ENCODE data around the gene SMIM12.

Gene SMIM12

DNA sequence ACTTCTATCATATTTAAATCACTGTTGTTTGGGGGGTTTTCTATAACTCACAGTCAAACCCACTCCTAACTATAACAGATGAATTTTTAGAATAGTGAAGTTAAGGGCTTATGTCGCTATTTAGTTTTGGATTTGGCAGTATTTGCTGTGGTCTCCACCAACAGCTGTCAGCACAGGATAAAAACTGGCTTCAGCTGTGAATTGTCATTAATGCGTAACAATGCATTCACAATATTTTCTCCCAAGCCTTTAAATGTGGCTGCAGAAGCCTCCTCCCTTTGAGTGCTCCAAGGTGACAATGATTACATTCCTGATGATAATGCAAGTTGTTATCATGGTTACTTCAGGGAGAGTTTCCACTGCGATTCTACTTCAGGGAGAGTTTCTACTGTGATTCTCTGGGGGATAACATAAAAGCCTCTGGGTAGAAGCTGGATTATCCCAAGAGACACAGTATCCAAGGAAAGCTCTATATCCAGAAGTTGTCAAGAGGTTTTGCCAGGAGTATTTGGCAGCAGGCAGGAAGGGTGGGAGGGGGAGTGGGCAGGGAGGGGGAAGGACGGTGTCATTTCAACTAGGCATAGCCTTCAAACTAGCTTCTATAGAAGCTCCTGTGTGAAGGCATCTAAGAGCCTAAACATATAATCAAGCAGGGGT lies 14.9 kb upstream of the SMIM12 start:
- Histone ChIP-seq H3K4me1 (ENCODE audit: low read length) (no peaks in the 10 kb centered on the region), H3K27me3 (ENCODE audit: low read depth, low read length) (peaks cover 11% of the 10 kb centered on the region; the same call in 1 of the 2 replicates), H3K9me3 (ENCODE audit: insufficient read depth, low read length) (no peaks in the 10 kb centered on the region), H3K36me3 (replicated peaks; ENCODE audit: low read depth, low read length) (no peaks in the 10 kb centered on the region), H2AFZ (ENCODE audit: low read depth, low read length) (no peak overlapping the region), H3K79me2 (ENCODE audit: low read length) (no peaks in the 10 kb centered on the region), H3K9ac (ENCODE audit: low read length) (no peak overlapping the region), H3K27ac (ENCODE audit: low read length) (no peak overlapping the region), H3K4me3 (ENCODE audit: low read length) (no peak overlapping the region), H3K4me2 (ENCODE audit: low read length) (no peak overlapping the region), H4K20me1 (ENCODE audit: insufficient read depth, low read length) (no peaks in the 10 kb centered on the region)
- TF ChIP-seq, protein P1, sequence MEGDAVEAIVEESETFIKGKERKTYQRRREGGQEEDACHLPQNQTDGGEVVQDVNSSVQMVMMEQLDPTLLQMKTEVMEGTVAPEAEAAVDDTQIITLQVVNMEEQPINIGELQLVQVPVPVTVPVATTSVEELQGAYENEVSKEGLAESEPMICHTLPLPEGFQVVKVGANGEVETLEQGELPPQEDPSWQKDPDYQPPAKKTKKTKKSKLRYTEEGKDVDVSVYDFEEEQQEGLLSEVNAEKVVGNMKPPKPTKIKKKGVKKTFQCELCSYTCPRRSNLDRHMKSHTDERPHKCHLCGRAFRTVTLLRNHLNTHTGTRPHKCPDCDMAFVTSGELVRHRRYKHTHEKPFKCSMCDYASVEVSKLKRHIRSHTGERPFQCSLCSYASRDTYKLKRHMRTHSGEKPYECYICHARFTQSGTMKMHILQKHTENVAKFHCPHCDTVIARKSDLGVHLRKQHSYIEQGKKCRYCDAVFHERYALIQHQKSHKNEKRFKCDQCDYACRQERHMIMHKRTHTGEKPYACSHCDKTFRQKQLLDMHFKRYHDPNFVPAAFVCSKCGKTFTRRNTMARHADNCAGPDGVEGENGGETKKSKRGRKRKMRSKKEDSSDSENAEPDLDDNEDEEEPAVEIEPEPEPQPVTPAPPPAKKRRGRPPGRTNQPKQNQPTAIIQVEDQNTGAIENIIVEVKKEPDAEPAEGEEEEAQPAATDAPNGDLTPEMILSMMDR (IDR thresholded peaks at IDR 0.05; ENCODE audit: low read depth, low read length) = no peak
- no peak for TF ChIP-seq EZH2phosphoT487 (IDR thresholded peaks at IDR 0.05; ENCODE audit: low read depth)

DNA sequence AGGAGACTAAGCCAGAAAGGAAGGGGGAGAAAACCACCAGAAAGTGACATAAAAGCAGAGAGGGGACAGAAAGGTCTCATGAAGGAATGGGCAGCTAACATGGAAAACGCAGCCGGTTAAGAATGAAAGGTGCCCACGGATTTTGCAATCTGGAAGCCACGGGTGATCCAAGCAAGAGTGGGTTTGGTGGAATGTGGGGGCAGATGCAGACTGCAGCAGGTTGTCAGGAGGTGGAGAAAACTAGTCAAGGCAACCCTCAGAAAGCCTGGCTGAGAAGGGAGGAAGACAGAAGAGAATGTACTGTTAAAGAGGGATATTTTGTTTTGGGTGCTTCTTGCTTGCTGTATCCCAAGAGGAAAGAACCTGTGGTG lies 12.6 kb upstream of the SMIM12 start:
- no peak overlapping the region for H3K4me2 ChIP-seq (ENCODE audit: low read length)
- no peak overlapping the region for H3K4me3 ChIP-seq (ENCODE audit: low read length)
- H3K9me3 ChIP-seq (ENCODE audit: insufficient read depth, low read length) = no peaks in the 10 kb centered on the region
- TF ChIP-seq, protein P1 (IDR thresholded peaks at IDR 0.05; ENCODE audit: low read depth, low read length) = no peak
- TF ChIP-seq EZH2phosphoT487 (IDR thresholded peaks at IDR 0.05; ENCODE audit: low read depth) = no peak
- peaks cover 1% of the 10 kb centered on the region; the same call in 1 of the 2 replicates for H3K4me1 ChIP-seq (ENCODE audit: low read length)
- no peaks in the 10 kb centered on the region for H3K36me3 ChIP-seq (replicated peaks; ENCODE audit: low read depth, low read length)
- peaks cover 11% of the 10 kb centered on the region; the same call in 1 of the 2 replicates for H3K27me3 ChIP-seq (ENCODE audit: low read depth, low read length)
- H4K20me1 ChIP-seq (ENCODE audit: insufficient read depth, low read length) = no peaks in the 10 kb centered on the region
- H2AFZ ChIP-seq (ENCODE audit: low read depth, low read length) = no peak overlapping the region
- no peak overlapping the region for H3K27ac ChIP-seq (ENCODE audit: low read length)
- no peaks in the 10 kb centered on the region for H3K79me2 ChIP-seq (ENCODE audit: low read length)
- H3K9ac ChIP-seq (ENCODE audit: low read length) = no peak overlapping the region

DNA sequence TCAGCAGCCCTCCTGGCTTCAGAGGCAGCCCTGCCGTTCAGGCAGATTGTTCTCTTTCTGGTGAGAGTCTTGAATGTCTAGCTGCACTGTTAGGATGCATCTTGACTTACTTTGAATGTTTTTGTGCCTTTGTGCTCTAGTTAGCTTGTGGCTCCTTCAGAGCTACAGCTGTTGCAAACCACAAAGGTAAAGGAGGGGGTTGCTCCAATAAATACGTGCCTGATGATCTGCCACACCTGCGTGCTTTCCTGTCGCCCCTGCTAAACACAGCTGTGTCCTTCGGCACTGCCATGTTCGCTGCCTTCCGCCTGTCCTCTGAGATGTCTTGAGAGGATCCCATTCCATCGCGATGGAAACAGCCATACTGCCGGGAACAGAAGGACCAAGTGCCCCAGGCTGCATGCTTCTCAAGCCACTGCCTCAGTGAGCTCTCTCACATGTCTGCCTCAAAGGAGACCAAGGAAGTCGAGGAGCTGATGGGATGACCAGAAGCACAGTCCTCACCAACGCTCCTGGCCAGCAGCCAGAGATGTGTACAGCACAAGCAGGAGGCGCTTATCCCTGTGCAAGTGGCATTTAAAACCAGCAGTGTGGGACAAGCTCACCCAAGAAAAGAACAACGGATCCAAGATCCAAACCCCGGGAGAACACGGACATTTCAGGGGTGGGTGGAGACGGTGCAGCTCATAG lies 12.0 kb upstream of the SMIM12 start:
- H4K20me1 ChIP-seq (ENCODE audit: insufficient read depth, low read length) = no peaks in the 10 kb centered on the region
- no peak overlapping the region for H2AFZ ChIP-seq (ENCODE audit: low read depth, low read length)
- H3K4me2 ChIP-seq (ENCODE audit: low read length) = no peak overlapping the region
- TF ChIP-seq, protein P1 (IDR thresholded peaks at IDR 0.05; ENCODE audit: low read depth, low read length) = no peak
- TF ChIP-seq EZH2phosphoT487 (IDR thresholded peaks at IDR 0.05; ENCODE audit: low read depth) = no peak
- peaks cover 6% of the 10 kb centered on the region; the same call in 1 of the 2 replicates for H3K4me1 ChIP-seq (ENCODE audit: low read length)
- peaks cover 11% of the 10 kb centered on the region; the same call in 1 of the 2 replicates for H3K27me3 ChIP-seq (ENCODE audit: low read depth, low read length)
- H3K79me2 ChIP-seq (ENCODE audit: low read length) = no peaks in the 10 kb centered on the region
- no peak overlapping the region for H3K9ac ChIP-seq (ENCODE audit: low read length)
- no peaks in the 10 kb centered on the region for H3K36me3 ChIP-seq (replicated peaks; ENCODE audit: low read depth, low read length)
- no peak overlapping the region for H3K4me3 ChIP-seq (ENCODE audit: low read length)
- no peaks in the 10 kb centered on the region for H3K9me3 ChIP-seq (ENCODE audit: insufficient read depth, low read length)
- no peak overlapping the region for H3K27ac ChIP-seq (ENCODE audit: low read length)

DNA sequence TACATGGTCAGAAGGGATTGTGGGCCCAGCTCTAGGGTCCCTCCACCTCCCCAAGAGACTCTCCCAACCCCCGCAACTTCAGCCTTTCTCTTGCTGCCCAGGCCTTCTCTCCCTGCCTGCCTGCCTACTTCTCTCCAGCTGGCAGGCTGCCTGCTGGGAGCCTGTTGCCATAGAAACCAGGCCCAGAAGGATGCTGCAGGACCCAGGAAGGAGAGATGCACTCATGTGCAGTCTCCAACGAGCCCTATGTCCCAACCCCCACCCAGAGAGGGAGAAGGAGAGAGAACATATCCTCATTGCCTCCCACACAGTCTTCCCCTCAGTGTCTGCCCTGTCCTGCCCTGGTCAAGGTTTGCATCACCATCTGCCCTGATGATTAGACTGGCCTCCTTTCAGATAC lies 10.8 kb upstream of the SMIM12 start:
- Histone ChIP-seq H3K36me3 (replicated peaks; ENCODE audit: low read depth, low read length) (no peaks in the 10 kb centered on the region), H3K9ac (ENCODE audit: low read length) (no peak overlapping the region), H3K4me3 (ENCODE audit: low read length) (no peak overlapping the region), H3K4me1 (ENCODE audit: low read length) (peaks cover 6% of the 10 kb centered on the region; the same call in 1 of the 2 replicates), H2AFZ (ENCODE audit: low read depth, low read length) (no peak overlapping the region), H3K79me2 (ENCODE audit: low read length) (no peaks in the 10 kb centered on the region), H4K20me1 (ENCODE audit: insufficient read depth, low read length) (no peaks in the 10 kb centered on the region), H3K9me3 (ENCODE audit: insufficient read depth, low read length) (no peaks in the 10 kb centered on the region), H3K27ac (ENCODE audit: low read length) (no peak overlapping the region), H3K27me3 (ENCODE audit: low read depth, low read length) (peaks cover 11% of the 10 kb centered on the region; the same call in 1 of the 2 replicates), H3K4me2 (ENCODE audit: low read length) (no peak overlapping the region)
- TF ChIP-seq, protein P1 (IDR thresholded peaks at IDR 0.05; ENCODE audit: low read depth, low read length) = no peak
- no peak for TF ChIP-seq EZH2phosphoT487 (IDR thresholded peaks at IDR 0.05; ENCODE audit: low read depth)

Measured in OCI-LY3 (cell line).